ENCODE data around the gene GAB1.

GAB1 gene

DNA sequence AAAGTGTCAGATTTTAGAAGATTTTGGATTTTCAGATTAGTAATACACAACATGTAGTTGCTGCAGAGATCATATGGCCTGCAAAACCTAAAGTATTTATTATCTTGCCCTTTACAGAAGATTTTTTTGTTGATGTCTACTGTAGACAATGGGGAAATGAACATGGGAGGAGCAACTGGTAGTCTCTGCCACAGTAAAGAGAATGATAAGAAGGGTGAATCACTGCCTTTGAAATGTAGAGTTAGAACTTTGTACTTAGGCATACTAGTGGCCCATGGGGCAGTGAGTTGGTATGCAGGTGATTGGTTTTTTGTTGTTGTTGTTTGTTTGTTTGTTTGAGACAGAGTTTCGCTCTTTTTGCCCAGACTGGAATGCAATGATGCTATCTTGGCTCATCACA lies 50.1 kb downstream of the GAB1 start:
- no peaks in the 10 kb centered on the region for H3K4me1 ChIP-seq
- peaks cover 5% of the 10 kb centered on the region for H3K79me2 ChIP-seq
- no peak overlapping the region for H3K4me2 ChIP-seq (ENCODE audit: low read length)
- TF ChIP-seq, protein P1, sequence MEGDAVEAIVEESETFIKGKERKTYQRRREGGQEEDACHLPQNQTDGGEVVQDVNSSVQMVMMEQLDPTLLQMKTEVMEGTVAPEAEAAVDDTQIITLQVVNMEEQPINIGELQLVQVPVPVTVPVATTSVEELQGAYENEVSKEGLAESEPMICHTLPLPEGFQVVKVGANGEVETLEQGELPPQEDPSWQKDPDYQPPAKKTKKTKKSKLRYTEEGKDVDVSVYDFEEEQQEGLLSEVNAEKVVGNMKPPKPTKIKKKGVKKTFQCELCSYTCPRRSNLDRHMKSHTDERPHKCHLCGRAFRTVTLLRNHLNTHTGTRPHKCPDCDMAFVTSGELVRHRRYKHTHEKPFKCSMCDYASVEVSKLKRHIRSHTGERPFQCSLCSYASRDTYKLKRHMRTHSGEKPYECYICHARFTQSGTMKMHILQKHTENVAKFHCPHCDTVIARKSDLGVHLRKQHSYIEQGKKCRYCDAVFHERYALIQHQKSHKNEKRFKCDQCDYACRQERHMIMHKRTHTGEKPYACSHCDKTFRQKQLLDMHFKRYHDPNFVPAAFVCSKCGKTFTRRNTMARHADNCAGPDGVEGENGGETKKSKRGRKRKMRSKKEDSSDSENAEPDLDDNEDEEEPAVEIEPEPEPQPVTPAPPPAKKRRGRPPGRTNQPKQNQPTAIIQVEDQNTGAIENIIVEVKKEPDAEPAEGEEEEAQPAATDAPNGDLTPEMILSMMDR (IDR thresholded peaks at IDR 0.05), result no peak
- H3K27ac ChIP-seq, result no peak overlapping the region
- no peaks in the 10 kb centered on the region for H3K36me3 ChIP-seq (ENCODE audit: control insufficient read depth, insufficient read depth, low read length)
- no peaks in the 10 kb centered on the region for H3K9me3 ChIP-seq (ENCODE audit: control insufficient read depth, low read length)
- no peak overlapping the region for H2AFZ ChIP-seq
- H3K27me3 ChIP-seq (ENCODE audit: control insufficient read depth, insufficient read depth, low read length), result no peaks in the 10 kb centered on the region
- H3K9ac ChIP-seq, result no peak overlapping the region
- H3K4me3 ChIP-seq (ENCODE audit: low read depth, low read length), result no peak overlapping the region

DNA sequence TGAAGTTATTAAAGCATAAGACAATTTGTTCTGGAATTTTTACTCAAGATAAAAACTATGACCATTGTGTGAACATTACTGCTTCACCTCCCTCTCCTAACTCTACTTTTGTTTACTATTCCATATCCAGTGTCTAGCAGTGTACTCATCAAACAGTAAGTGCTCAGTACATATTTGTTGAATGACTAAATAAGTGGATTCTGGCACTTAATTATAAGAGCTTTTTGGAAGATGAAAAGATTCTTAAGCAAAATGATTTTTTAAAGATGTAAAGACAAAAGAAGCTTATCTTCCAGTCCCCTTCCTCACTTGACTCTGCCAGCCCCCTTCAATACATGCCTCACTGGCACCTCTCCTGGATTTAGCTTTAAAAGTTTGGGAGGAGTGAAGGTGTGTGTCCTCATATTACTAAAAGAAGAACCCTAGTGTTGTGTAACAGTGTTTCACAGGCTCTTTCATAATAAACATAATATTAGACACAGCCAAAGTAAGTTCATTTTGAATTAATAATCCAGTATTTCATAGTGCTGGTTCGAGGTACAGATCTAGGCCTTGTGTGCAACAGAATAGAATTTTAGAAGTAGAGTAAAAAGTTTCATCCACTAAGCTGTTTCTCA lies 53.0 kb downstream of the GAB1 start:
- no peaks in the 10 kb centered on the region for H3K36me3 ChIP-seq (ENCODE audit: control insufficient read depth, insufficient read depth, low read length)
- no peak overlapping the region for H3K27ac ChIP-seq
- H2AFZ ChIP-seq, result no peak overlapping the region
- no peak overlapping the region for H3K4me2 ChIP-seq (ENCODE audit: low read length)
- TF ChIP-seq, protein P1 (IDR thresholded peaks at IDR 0.05), result no peak
- peaks cover 2% of the 10 kb centered on the region for H3K79me2 ChIP-seq
- no peaks in the 10 kb centered on the region for H3K27me3 ChIP-seq (ENCODE audit: control insufficient read depth, insufficient read depth, low read length)
- no peaks in the 10 kb centered on the region for H3K9me3 ChIP-seq (ENCODE audit: control insufficient read depth, low read length)
- no peaks in the 10 kb centered on the region for H3K4me1 ChIP-seq
- no peak overlapping the region for H3K9ac ChIP-seq
- H3K4me3 ChIP-seq (ENCODE audit: low read depth, low read length), result no peak overlapping the region

DNA sequence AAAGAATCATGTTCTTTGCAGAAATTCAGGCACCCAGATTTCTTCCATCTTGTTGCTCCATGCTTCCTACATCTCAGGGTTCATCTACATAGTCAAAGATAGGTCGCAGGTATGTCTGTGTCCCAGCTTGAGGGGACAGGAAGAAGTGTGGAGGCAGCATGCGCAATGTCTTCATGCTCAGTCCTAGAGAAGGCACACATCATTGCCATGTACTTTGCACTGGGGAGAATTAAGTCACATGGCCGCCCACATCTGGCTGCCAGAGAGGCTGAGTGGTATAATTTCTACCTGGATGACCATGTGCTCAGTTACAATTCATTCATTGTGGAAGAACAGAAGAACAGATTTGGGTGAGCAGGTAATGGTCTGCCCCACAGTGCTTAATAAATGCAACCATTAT lies 54.1 kb downstream of the GAB1 start:
- Histone ChIP-seq H3K4me2 (ENCODE audit: low read length) (no peak overlapping the region), H2AFZ (no peak overlapping the region), H3K36me3 (ENCODE audit: control insufficient read depth, insufficient read depth, low read length) (no peaks in the 10 kb centered on the region), H3K27ac (no peak overlapping the region), H3K79me2 (no peaks in the 10 kb centered on the region), H3K9me3 (ENCODE audit: control insufficient read depth, low read length) (no peaks in the 10 kb centered on the region), H3K9ac (no peak overlapping the region), H3K4me3 (ENCODE audit: low read depth, low read length) (no peak overlapping the region), H3K27me3 (ENCODE audit: control insufficient read depth, insufficient read depth, low read length) (no peaks in the 10 kb centered on the region), H3K4me1 (no peaks in the 10 kb centered on the region)
- TF ChIP-seq, protein P1 (IDR thresholded peaks at IDR 0.05), result no peak

DNA sequence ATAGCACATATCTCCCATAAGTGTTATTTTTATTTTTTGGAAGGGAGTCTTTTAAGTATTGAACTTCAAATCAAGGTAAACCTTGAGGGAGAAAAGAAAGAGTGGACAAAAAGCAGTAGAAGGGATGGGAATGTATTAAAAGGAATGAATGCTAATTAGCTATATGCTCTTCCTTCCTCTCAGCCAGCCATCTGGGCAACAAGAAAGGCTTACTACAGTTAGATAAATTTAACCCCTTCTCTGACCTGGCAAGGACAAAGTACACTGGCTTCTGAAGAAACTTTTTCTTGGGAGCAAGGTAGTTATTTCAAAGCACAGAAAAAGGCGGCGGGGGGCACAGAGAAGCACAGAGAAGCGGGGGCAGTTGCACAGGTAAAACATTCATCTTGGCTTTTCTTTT lies 54.6 kb downstream of the GAB1 start:
- no peaks in the 10 kb centered on the region for H3K9me3 ChIP-seq (ENCODE audit: control insufficient read depth, low read length)
- H3K4me3 ChIP-seq (ENCODE audit: low read depth, low read length), result no peak overlapping the region
- no peaks in the 10 kb centered on the region for H3K4me1 ChIP-seq
- no peaks in the 10 kb centered on the region for H3K27me3 ChIP-seq (ENCODE audit: control insufficient read depth, insufficient read depth, low read length)
- no peak overlapping the region for H3K27ac ChIP-seq
- no peaks in the 10 kb centered on the region for H3K36me3 ChIP-seq (ENCODE audit: control insufficient read depth, insufficient read depth, low read length)
- no peak overlapping the region for H3K9ac ChIP-seq
- no peak overlapping the region for H3K4me2 ChIP-seq (ENCODE audit: low read length)
- TF ChIP-seq, protein P1 (IDR thresholded peaks at IDR 0.05), result no peak
- no peaks in the 10 kb centered on the region for H3K79me2 ChIP-seq
- no peak overlapping the region for H2AFZ ChIP-seq

DNA sequence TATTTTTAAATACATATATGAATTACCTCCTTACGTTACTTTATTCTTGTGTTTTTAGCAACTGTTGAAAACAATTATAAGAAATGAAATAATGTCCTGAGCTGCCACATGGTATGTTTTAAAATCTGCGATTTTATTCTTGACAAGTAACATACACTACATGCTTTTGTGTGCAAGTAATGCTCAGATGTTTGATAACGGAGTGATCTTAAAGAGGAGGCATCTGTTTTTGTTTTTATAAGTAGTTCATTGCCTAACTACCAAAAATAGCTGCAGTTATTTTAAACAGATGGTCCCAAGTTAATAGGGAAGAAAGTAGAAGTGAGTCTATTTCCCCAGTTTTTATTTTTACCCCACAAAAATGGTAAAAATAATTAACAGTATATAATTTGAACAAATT lies 55.2 kb downstream of the GAB1 start:
- H3K36me3 ChIP-seq (ENCODE audit: control insufficient read depth, insufficient read depth, low read length), result no peaks in the 10 kb centered on the region
- H3K4me3 ChIP-seq (ENCODE audit: low read depth, low read length), result no peak overlapping the region
- no peak overlapping the region for H3K9ac ChIP-seq
- H2AFZ ChIP-seq, result no peak overlapping the region
- H3K27ac ChIP-seq, result no peak overlapping the region
- H3K27me3 ChIP-seq (ENCODE audit: control insufficient read depth, insufficient read depth, low read length), result no peaks in the 10 kb centered on the region
- no peaks in the 10 kb centered on the region for H3K79me2 ChIP-seq
- TF ChIP-seq, protein P1 (IDR thresholded peaks at IDR 0.05), result no peak
- H3K4me1 ChIP-seq, result no peaks in the 10 kb centered on the region
- no peaks in the 10 kb centered on the region for H3K9me3 ChIP-seq (ENCODE audit: control insufficient read depth, low read length)
- no peak overlapping the region for H3K4me2 ChIP-seq (ENCODE audit: low read length)

All from parathyroid adenoma (tissue), 2 donors.